Activated CD8-positive, alpha-beta memory T cell treated with anti-CD3 and anti-CD28 coated beads, Interleukin-2, amount 50 U/mL, for 24 hours (primary cell): ENCODE measurements around the gene RIC8B.
"Not testable (repeated sequence)": the region's sequence is repeated elsewhere in the genome, so short reads cannot be mapped to it uniquely, and the experiment has no call there.

Experiments used
- DNase-seq: peaks from one replicate; pipeline ENCODE4 v3.0.0-alpha.2; 2020; ENCODE audit errors: extremely low read depth

The RIC8B gene

DNA sequence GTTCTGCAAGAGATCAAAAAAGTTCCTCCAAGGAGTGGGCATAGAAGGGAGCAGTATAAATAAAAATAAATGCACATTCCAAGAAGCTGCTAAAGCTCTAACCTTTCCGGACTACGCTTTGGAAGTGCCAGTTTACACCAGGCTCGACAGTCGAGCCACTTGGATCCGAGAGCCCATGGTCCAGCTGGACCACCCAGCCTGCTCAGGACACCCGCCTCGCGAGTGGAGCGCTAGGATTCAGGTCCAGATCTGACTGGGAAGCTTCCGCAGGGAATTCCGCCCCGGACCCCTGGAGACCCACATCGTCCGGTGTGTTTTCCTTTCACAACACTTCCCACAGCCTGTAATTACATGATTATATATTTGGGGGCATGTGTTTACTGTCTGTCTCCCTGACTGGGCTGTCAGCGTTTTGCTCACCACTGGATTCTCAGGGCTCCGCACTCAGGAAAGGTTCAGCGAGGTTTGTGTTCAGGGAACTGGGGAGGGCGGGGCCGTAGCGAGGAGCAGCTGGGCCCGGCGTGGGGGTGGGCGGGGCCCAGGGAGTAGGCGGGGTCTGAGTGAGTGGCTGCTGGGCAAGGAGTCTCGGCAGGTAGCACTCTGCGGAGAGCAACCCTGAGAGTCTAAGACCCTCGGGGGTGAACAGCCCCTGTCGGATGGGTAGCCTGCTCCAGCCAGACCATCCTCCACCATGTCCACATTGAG lies 128.9 kb downstream of the RIC8B start:
- peak; percentile 13 for DNase-seq

DNA sequence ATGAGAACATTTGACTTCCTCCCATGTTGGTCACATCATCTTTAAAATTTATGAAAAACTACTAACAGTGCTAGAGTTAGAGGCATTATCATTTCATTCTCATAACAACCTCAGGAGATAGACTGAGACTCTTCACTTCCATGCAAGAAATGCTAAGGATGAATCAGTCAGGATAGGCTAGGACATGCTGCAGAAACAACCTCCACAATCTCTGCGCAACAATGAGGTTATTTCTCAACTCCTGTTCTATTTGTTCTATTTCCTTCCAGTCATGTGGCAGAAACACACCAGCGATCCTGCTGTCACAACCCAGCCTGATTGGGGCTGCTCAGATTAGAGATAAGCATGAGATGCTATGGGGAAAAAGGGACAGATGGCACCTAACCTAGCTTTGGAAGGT lies 132.2 kb downstream of the RIC8B start:
- DNase-seq: no peak

GRCh38 chr12:106907411-106907810 lies 132.9 kb downstream of the RIC8B start:
- DNase-seq: no peak

- no peak for DNase-seq
Observed at GRCh38 chr12:106907846-106908245, 133.4 kb downstream of the RIC8B start.

GRCh38 chr12:106908561-106908960 lies 134.1 kb downstream of the RIC8B start:
- DNase-seq: no peak

DNA sequence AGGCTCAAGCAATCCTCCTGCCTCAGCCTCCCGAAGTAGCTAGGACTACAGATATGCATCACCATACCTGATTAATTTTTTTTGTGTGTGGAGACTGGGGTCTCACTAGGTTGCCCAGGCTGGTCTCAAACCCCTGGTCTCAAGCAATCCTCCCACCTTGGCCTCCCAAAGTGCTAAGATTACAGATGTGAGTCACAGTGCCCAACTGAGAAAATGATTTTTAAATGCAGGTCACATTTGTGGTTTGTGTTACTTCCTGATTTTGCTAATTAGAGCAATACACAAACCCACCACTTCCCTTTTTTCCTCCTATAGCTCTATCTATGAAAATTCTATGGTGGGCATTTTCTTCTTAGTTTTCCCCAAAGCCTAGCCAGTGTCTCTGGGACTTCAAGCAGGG lies 135.7 kb downstream of the RIC8B start:
- no peak for DNase-seq

GRCh38 chr12:106911581-106911980 lies 137.1 kb downstream of the RIC8B start:
- no peak for DNase-seq

DNA sequence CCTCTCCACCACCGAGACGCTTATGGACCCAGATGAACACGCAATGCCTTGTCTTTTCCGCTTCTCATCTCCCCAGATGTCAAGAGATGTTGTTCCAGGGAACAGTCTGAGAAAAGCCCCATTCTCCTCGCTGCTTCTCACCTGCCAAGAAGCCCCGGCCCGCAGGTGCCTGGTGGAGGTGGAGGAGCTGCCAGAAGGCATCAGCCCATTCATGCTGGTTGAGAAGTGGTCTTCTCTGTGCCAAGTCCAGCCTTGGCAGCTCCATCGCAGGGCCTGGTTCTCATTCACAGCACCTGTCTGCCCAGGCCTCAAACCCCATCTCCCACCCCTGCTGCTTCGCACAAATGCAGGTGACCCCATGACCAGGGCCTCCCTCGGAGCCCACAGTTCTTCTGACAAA lies 139.0 kb downstream of the RIC8B start:
- DNase-seq: no peak

- no peak for DNase-seq
Observed at GRCh38 chr12:106914796-106915634, 140.5 kb downstream of the RIC8B start.

- DNase-seq: no peak
Observed at GRCh38 chr12:106915635-106916026, 141.1 kb downstream of the RIC8B start.

DNA sequence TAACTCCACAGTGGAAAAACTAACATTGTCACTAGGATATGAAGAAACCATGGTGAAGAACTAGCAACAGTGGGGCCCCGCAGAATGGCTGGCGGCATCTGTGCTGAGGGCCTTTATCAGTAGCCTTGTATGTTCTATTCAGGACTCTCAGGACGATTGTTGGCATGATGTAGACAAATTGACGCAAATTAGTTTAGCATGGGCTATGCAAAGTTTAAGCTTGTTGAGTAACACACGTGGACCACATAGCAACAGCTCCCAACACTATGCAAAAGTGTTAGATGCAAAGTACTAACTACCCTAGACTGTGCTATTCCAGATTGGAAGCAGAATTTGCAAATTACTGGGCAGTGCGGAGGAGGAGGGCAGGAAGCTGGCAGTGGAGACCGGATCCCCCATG lies 143.0 kb downstream of the RIC8B start:
- no peak for DNase-seq

GRCh38 chr12:106918746-106919145 lies 144.3 kb downstream of the RIC8B start:
- DNase-seq: no peak

DNA sequence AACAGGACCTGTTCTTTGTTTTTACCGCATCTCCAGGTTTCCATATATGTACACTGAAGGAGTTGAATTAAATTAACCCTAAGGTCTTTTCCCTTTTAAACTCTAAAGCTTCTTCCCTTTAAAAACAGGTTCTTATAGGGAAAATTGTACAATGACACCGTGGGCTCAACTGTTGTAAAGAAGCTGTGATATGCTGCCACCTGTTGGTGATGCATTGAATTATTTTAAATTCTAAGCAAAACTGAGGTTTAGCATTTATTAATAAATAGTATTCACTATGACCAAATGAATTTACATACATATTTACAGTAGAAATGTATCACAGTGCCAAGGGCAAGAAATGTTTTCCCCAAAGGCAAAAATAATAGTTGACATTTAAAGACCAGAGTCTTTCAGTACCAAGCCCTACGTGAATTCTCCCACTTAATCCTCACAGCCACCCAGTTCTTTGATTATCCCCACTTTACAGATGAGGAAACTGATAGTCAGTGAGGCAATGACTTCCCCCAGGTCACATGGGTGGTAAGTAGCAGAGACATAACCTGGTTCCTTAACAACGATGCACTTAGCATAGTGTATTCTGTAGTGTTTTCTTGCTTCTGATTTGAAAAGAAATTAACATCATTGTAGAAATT lies 145.5 kb downstream of the RIC8B start:
- DNase-seq: no peak

GRCh38 chr12:106921976-106922375 lies 147.5 kb downstream of the RIC8B start:
- not testable (repeated sequence) for DNase-seq

- not testable (repeated sequence) for DNase-seq
Observed at GRCh38 chr12:106923594-106923993, 149.1 kb downstream of the RIC8B start.

- DNase-seq: no peak
Observed at GRCh38 chr12:106924268-106924861, 149.9 kb downstream of the RIC8B start.

DNA sequence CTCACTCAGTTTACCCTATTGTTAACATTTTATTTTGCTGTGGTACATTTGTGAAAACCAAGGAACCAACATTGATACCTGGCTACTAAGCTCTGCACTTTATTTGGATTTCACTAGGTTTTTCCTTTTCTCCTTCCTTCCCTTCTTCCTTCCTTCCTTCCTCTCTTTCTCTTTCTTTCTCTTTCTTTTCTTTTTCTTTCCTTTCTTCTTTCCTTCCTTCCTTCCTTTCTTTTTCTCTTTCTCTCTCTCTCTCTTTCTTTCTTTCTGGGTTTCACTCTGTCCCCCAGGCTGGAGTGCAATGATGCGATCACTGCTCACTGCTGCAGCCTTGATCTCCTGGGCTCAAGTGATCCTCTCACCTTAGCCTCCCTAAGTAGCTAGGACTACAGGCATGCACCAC lies 152.2 kb downstream of the RIC8B start:
- DNase-seq: no peak

- no peak for DNase-seq
Observed at GRCh38 chr12:106934277-106934676, 159.8 kb downstream of the RIC8B start.
